Temporal lobe (tissue), 1 donor: ENCODE data around the gene OCEL1. TPM values are rescaled to one million over a fixed set of nuclear protein-coding genes. Genes with fewer than 3 reads are reported as not detected.

Source experiments
- total RNA-seq: library from RNA; depleted of rRNA; stranded (reverse); fragments of >200 nt; gene quantifications from one replicate; pipeline ENCODE4 v1.2.3, GENCODE V29; 2014

Gene OCEL1
- total RNA-seq, 1 donor from 2014 or later = 1.7 TPM

Other genes starting within 250 kb of the OCEL1 start
- gene CPAMD8, start 199.4 kb upstream of the OCEL1 start, total RNA-seq = 5.7 TPM
- gene HAUS8, start 150.8 kb upstream of the OCEL1 start, total RNA-seq = 2.7 TPM
- 20.9 TPM for gene MYO9B, start 150.4 kb upstream of the OCEL1 start, total RNA-seq
- 15.2 TPM for gene USE1, start 10.9 kb upstream of the OCEL1 start, total RNA-seq
- 7.1 TPM for gene NR2F6, start 19.7 kb downstream of the OCEL1 start, total RNA-seq
- gene USHBP1, start 38.5 kb downstream of the OCEL1 start, total RNA-seq = 0.74 TPM
- 70.8 TPM for gene BABAM1, start 41.2 kb downstream of the OCEL1 start, total RNA-seq
- gene ANKLE1, start 55.7 kb downstream of the OCEL1 start, total RNA-seq = 0.74 TPM
- 18.7 TPM for gene ABHD8, start 77.2 kb downstream of the OCEL1 start, total RNA-seq
- gene MRPL34, start 79.6 kb downstream of the OCEL1 start, total RNA-seq = 13.3 TPM
- 11.8 TPM for gene DDA1, start 83.3 kb downstream of the OCEL1 start, total RNA-seq
- 30.7 TPM for gene ANO8, start 108.6 kb downstream of the OCEL1 start, total RNA-seq
- gene GTPBP3, start 111.3 kb downstream of the OCEL1 start, total RNA-seq = 11.1 TPM
- 0.74 TPM for gene PLVAP, start 151.1 kb downstream of the OCEL1 start, total RNA-seq
- gene CCDC194, start 168.0 kb downstream of the OCEL1 start, total RNA-seq = not detected
- gene BST2, start 179.4 kb downstream of the OCEL1 start, total RNA-seq = 2.0 TPM
- gene MVB12A, start 193.8 kb downstream of the OCEL1 start, total RNA-seq = 15.5 TPM
- 0.74 TPM for gene TMEM221, start 222.4 kb downstream of the OCEL1 start, total RNA-seq
- not detected for gene NXNL1, start 234.7 kb downstream of the OCEL1 start, total RNA-seq
- gene SLC27A1, start 244.3 kb downstream of the OCEL1 start, total RNA-seq = 13.8 TPM